H1 (cell line): ENCODE measurements around the gene NKAIN2. TPM values are rescaled to one million over a fixed set of nuclear protein-coding genes. Genes with fewer than 3 reads are reported as not detected.

Experiments used
- CTCF ChIA-PET: fragments of 300-600 bp; sonication (Branson Sonifier 250); formaldehyde crosslinking; loops from one replicate; lab custom pipeline; 2021; ENCODE audit not compliant: partially characterized antibody; lab: Charles Lee
- POLR2A ChIA-PET: fragments of 300-600 bp; sonication (Branson Sonifier 250); formaldehyde crosslinking; loops from one replicate; lab custom pipeline; 2021; ENCODE audit warnings: inconsistent platforms; ENCODE audit not compliant: partially characterized antibody; lab: Charles Lee
- DNase-seq, 2 experiments: peaks; one replicate each; pipeline versions ENCODE4 v3.0.0 to v3.0.0-alpha.2; 2010 to 2022; ENCODE audit warnings: low spot score in 2 of 2, low read depth in 1 of 2, mixed read lengths in 1 of 2
- FAIRE-seq: peaks from 2 replicates; lab custom pipeline; 2011; peaks lifted over from hg19 to GRCh38; lab: Jason Lieb, UNC
- H2AFZ ChIP-seq: 2 replicates; pipeline ENCODE4 v1.8.1; 2012; ENCODE audit warnings: low read length, inconsistent platforms
- H2AK5ac ChIP-seq: 2 replicates; pipeline ENCODE4 v1.6.1; 2013; ENCODE audit warnings: low read depth, low read length
- H2BK120ac ChIP-seq: replicated peaks from 2 replicates; pipeline ENCODE3; 2013; ENCODE audit warnings: low read depth, low read length, inconsistent platforms
- H2BK12ac ChIP-seq: 2 replicates; pipeline ENCODE4 v1.6.1; 2013; ENCODE audit warnings: low read depth, low read length
- H2BK15ac ChIP-seq: 2 replicates; pipeline ENCODE4 v1.6.1; 2013; ENCODE audit warnings: low read length
- H2BK20ac ChIP-seq: 2 replicates; pipeline ENCODE4 v1.6.1; 2013; ENCODE audit warnings: low read length
- H2BK5ac ChIP-seq: 2 replicates; pipeline ENCODE4 v1.6.1; 2013; ENCODE audit warnings: low read depth, low read length
- H3K14ac ChIP-seq: 2 replicates; pipeline ENCODE4 v1.6.1; 2013; ENCODE audit warnings: inconsistent platforms; ENCODE audit not compliant: insufficient read length
- H3K18ac ChIP-seq: 2 replicates; pipeline ENCODE4 v1.6.1; 2013; ENCODE audit warnings: low read length; ENCODE audit errors: extremely low read depth
- H3K23ac ChIP-seq: 2 replicates; pipeline ENCODE4 v1.6.1; 2013; ENCODE audit warnings: inconsistent platforms; ENCODE audit not compliant: insufficient read length
- H3K23me2 ChIP-seq: 2 replicates; pipeline ENCODE4 v1.6.1; 2013; ENCODE audit warnings: low read depth, low read length
- H3K27ac ChIP-seq: 2 replicates; pipeline ENCODE4 v1.6.1; 2011; ENCODE audit warnings: low read depth, low read length, inconsistent platforms
- H3K27me3 ChIP-seq, 4 experiments: replicated peaks in 1 of 4; 1 replicate in 1 of 4; 2 replicates in 3 of 4; pipeline versions ENCODE4 v1.6.1 to v1.8.1; 2011 to 2013; ENCODE audit warnings: low read length in 3 of 4, mild to moderate bottlenecking in 3 of 4, inconsistent platforms in 2 of 4, mixed read lengths in 2 of 4, moderate library complexity in 1 of 4; ENCODE audit not compliant: control insufficient read depth in 3 of 4, insufficient read depth in 3 of 4; ENCODE audit errors: extremely low read depth in 1 of 4
- H3K36me3 ChIP-seq, 4 experiments: 2 replicates each; pipeline versions ENCODE4 v1.6.1 to v1.8.1; 2011 to 2013; ENCODE audit warnings: mild to moderate bottlenecking in 4 of 4, low read length in 3 of 4, moderate library complexity in 2 of 4, control low read depth in 1 of 4, inconsistent platforms in 1 of 4; ENCODE audit not compliant: insufficient read depth in 4 of 4, control insufficient read depth in 2 of 4
- H3K4ac ChIP-seq: replicated peaks from 2 replicates; pipeline ENCODE3; 2013; ENCODE audit warnings: low read length, low read depth, mixed read lengths, inconsistent platforms; ENCODE audit not compliant: insufficient read length
- H3K4me1 ChIP-seq, 4 experiments: replicated peaks in 1 of 4; 1 replicate in 1 of 4; 2 replicates in 3 of 4; pipeline versions ENCODE4 v1.6.1 to v1.8.1; 2011 to 2013; ENCODE audit warnings: low read length in 3 of 4, inconsistent platforms in 2 of 4, mixed read lengths in 1 of 4; ENCODE audit not compliant: insufficient read depth in 4 of 4, control insufficient read depth in 3 of 4
- H3K4me2 ChIP-seq, 2 experiments: 2 replicates each; pipeline versions ENCODE4 v1.6.1 to v1.8.1; 2011 to 2013; ENCODE audit warnings: low read depth in 2 of 2, low read length in 2 of 2, control low read depth in 1 of 2, inconsistent platforms in 1 of 2, mild to moderate bottlenecking in 1 of 2; ENCODE audit not compliant: insufficient read depth in 1 of 2
- H3K4me3 ChIP-seq, 4 experiments: fragments of 200-600, 300-600 bp in 1 of 4; sonication (generic), shearing (Covaris generic), sonication (Bioruptor Twin) in 1 of 4; 2 replicates each; pipeline versions ENCODE4 v1.5.1 to v1.8.1; 2011 to 2016; ENCODE audit warnings: low read length in 4 of 4, low read depth in 3 of 4, control low read depth in 2 of 4, inconsistent platforms in 2 of 4, mild to moderate bottlenecking in 2 of 4, mixed read lengths in 1 of 4, moderate library complexity in 1 of 4; ENCODE audit not compliant: insufficient read depth in 2 of 4; ENCODE audit errors: extremely low read depth in 1 of 4
- H3K56ac ChIP-seq: replicated peaks from 2 replicates; pipeline ENCODE3; 2013; ENCODE audit warnings: low read depth, mild to moderate bottlenecking, mixed read lengths, low read length, inconsistent platforms; ENCODE audit not compliant: insufficient read length
- H3K79me1 ChIP-seq: 2 replicates; pipeline ENCODE4 v1.6.1; 2013; ENCODE audit warnings: low read depth, low read length, control low read depth
- H3K79me2 ChIP-seq, 2 experiments: 2 replicates each; pipeline versions ENCODE4 v1.6.1 to v1.8.1; 2012 to 2013; ENCODE audit warnings: low read length in 2 of 2, mild to moderate bottlenecking in 2 of 2, inconsistent platforms in 1 of 2; ENCODE audit not compliant: insufficient read depth in 2 of 2, control insufficient read depth in 1 of 2
- H3K9ac ChIP-seq, 4 experiments: replicated peaks in 1 of 4; 1 replicate in 1 of 4; 2 replicates in 3 of 4; pipeline versions ENCODE4 v1.6.1 to v1.8.1; 2011 to 2013; ENCODE audit warnings: low read depth in 3 of 4, low read length in 3 of 4, control low read depth in 2 of 4, mild to moderate bottlenecking in 2 of 4, moderate library complexity in 2 of 4, inconsistent platforms in 1 of 4; ENCODE audit errors: extremely low read depth in 1 of 4
- H3K9me3 ChIP-seq, 2 experiments: 2 replicates each; pipeline versions ENCODE4 v1.6.1 to v1.8.1; 2012 to 2013; ENCODE audit warnings: mild to moderate bottlenecking in 2 of 2, moderate library complexity in 2 of 2, control low read depth in 1 of 2, inconsistent platforms in 1 of 2, low read depth in 1 of 2, low read length in 1 of 2, mixed read lengths in 1 of 2; ENCODE audit not compliant: insufficient read depth in 2 of 2
- H4K20me1 ChIP-seq, 2 experiments: replicated peaks in 1 of 2; 2 replicates each; pipeline versions ENCODE3 to v1.8.1; 2011 to 2013; ENCODE audit warnings: inconsistent platforms in 2 of 2, low read length in 2 of 2, mild to moderate bottlenecking in 1 of 2; ENCODE audit not compliant: insufficient read depth in 2 of 2, control insufficient read depth in 1 of 2
- H4K5ac ChIP-seq: 2 replicates; pipeline ENCODE4 v1.6.1; 2013; ENCODE audit warnings: low read length, low read depth, mixed read lengths, inconsistent platforms; ENCODE audit not compliant: insufficient read length
- H4K8ac ChIP-seq: 2 replicates; pipeline ENCODE4 v1.8.0; 2013; ENCODE audit warnings: mild to moderate bottlenecking, moderate library complexity, low read length, inconsistent platforms; ENCODE audit not compliant: insufficient read depth; ENCODE audit errors: extremely low read depth
- H4K91ac ChIP-seq: replicated peaks from 2 replicates; pipeline ENCODE3; 2013; ENCODE audit warnings: low read length, mixed read lengths, inconsistent platforms; ENCODE audit not compliant: insufficient read length
- MAX ChIP-seq: IDR thresholded peaks from 2 replicates; pipeline ENCODE4 v1.6.1; 2012; ENCODE audit warnings: inconsistent platforms
- TAF1 ChIP-seq: IDR thresholded peaks from 2 replicates; pipeline ENCODE4 v1.6.1; 2011; ENCODE audit warnings: mild to moderate bottlenecking, low read depth, low read length
- TBP ChIP-seq: IDR thresholded peaks from 2 replicates; pipeline ENCODE4 v1.6.1; 2011; ENCODE audit warnings: low read depth, low read length, improper control_type of control experiment
- WGBS, 2 experiments: shearing (Covaris generic) in 1 of 2; methylation state at CpG; one replicate each; pipeline versions ENCODE4 v1.1.6 to v1.1.7; 2013 to 2015; ENCODE audit warnings: low lambda C conversion rate in 2 of 2, mixed read lengths in 2 of 2, inconsistent platforms in 1 of 2, low coverage in 1 of 2, missing lambda C conversion rate in 1 of 2; ENCODE audit not compliant: insufficient replicate concordance in 2 of 2, insufficient coverage in 1 of 2, insufficient read length in 1 of 2; ENCODE audit errors: extremely low coverage in 1 of 2, missing lambda C conversion rate in 1 of 2; 5-methylcytosine and 5-hydroxymethylcytosine counted together
- polyA plus RNA-seq, 7 experiments: library from polyadenylated mRNA; depleted of rRNA in 3 of 7; stranded (reverse) in 5 of 7; unstranded in 2 of 7; fragments of >200 nt in 5 of 7; fragments of 200-250 nt in 2 of 7; gene quantifications; 1 replicate in 5 of 7; 2 replicates in 1 of 7; 4 replicates in 1 of 7; pipeline versions ENCODE4 v1.2.1 to v1.2.3, GENCODE V29; 2011 to 2013; ENCODE audit warnings: missing spikeins in 2 of 7, mixed read lengths in 2 of 7
- total RNA-seq: library from RNA; stranded (reverse); fragmentation: NEBNext Ultra II Directional; extraction: Animal tissue kit (Norgen Biotek cat#: 25700); gene quantifications from 2 replicates; pipeline ENCODE4 v1.2.1, GENCODE V29; 2021

Gene NKAIN2
- total and polyA plus RNA-seq, 2 of the 8 experiments (the other 6 are each of a cell fraction or from before 2014, with no cell fraction given): 0.20 to 0.34 TPM

DNA sequence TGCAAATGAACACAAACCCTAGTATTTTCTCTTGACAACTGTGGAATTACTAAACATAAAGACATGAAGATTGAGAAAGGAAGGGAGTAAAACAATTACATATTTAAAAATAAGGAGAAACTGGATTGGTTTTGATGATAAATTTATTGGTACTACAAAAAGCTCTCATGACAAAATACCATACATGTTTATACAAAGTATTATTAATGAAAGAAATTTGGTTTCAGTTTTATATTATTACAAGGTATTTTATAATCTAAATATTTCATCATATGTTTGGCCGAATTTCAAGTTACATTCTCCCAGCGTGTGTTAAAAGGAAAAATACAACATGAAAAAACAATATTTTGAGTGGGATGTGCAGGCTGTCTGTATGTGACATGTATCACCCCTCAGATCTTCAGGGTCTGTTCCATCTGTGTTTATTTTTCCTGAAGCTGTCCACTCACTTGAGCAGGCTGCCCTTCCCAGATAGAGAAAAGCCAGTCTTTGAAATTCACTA is 568.4 kb downstream of the NKAIN2 start:
- Histone ChIP-seq H2BK12ac (no peak overlapping the region), H3K14ac (no peak overlapping the region), H3K23ac (no peak overlapping the region), H3K4me2 (no peak overlapping the region), H3K9ac (no peak overlapping the region), H3K4me1 (no peaks in the 10 kb centered on the region), H3K56ac (no peak overlapping the region), H3K23me2 (no peaks in the 10 kb centered on the region), H2AK5ac (no peak overlapping the region), H4K5ac (no peak overlapping the region), H3K27me3 (no peaks in the 10 kb centered on the region), H3K18ac (no peak overlapping the region), H2BK20ac (no peak overlapping the region), H3K9me3 (no peaks in the 10 kb centered on the region), H4K91ac (no peak overlapping the region), H4K8ac (no peak overlapping the region), H3K36me3 (no peaks in the 10 kb centered on the region), H2BK5ac (no peak overlapping the region), H3K4ac (no peak overlapping the region), H2AFZ (no peak overlapping the region), H3K79me1 (no peaks in the 10 kb centered on the region), H3K79me2 (no peaks in the 10 kb centered on the region), H3K4me3 (no peak overlapping the region), H2BK120ac (no peak overlapping the region), H2BK15ac (no peak overlapping the region), H4K20me1 (no peaks in the 10 kb centered on the region), H3K27ac (no peak overlapping the region)
- 94% methylated on average over 2 of the region's 2 CpGs; no CpG with 5 or more reads in 1 of the 2 experiments for WGBS, 2 experiments
- TF ChIP-seq TBP (no peak), TAF1 (no peak), MAX (no peak)
- CTCF ChIA-PET: no interaction called here
- DNase-seq: no peak
- POLR2A ChIA-PET: no interaction called here
- FAIRE-seq: no peak
